HFFc6 (cell line): ENCODE measurements around the gene HCN4. TPM values are rescaled to one million over a fixed set of nuclear protein-coding genes. Genes with fewer than 3 reads are reported as not detected.

Experiments
- DNase-seq: peaks from one replicate; pipeline ENCODE4 v3.0.0-alpha.2; 2018
- H3K27ac Mint-ChIP-seq: 2 replicates; pipeline ENCODE4 v1.8.0; 2020; ENCODE audit warnings: mild to moderate bottlenecking, mixed read lengths
- H3K27me3 Mint-ChIP-seq: 2 replicates; pipeline ENCODE4 v1.8.0; 2021; ENCODE audit warnings: mild to moderate bottlenecking, moderate library complexity, mixed read lengths; ENCODE audit not compliant: insufficient read depth
- H3K36me3 Mint-ChIP-seq: 2 replicates; pipeline ENCODE4 v1.8.0; 2021; ENCODE audit warnings: low read depth, mixed read lengths
- H3K4me1 Mint-ChIP-seq: 2 replicates; pipeline ENCODE4 v1.8.0; 2020; ENCODE audit warnings: low read depth, mixed read lengths
- H3K4me3 Mint-ChIP-seq: 2 replicates; pipeline ENCODE4 v1.8.0; 2020; ENCODE audit warnings: mild to moderate bottlenecking, moderate library complexity, mixed read lengths
- H3K9me3 Mint-ChIP-seq: 2 replicates; pipeline ENCODE4 v1.8.0; 2020; ENCODE audit warnings: mild to moderate bottlenecking, mixed read lengths
- total RNA-seq, 6 experiments: library from RNA; stranded (reverse); fragmentation: NEBNext Ultra II Directional; extraction: Animal tissue kit (Norgen Biotek cat#: 25700); gene quantifications; 2 replicates in 1 of 6; 3 replicates in 5 of 6; pipeline ENCODE4 v1.2.3, GENCODE V29; 2021
- TF ChIP-seq, protein P1 (sequence below): fragments of 200-600 bp; sonication (generic); IDR thresholded peaks from 2 replicates; pipeline ENCODE4 v1.5.0; 2021; ENCODE audit warnings: antibody characterized with exemption, mild to moderate bottlenecking

HCN4 gene
- total RNA-seq, 6 experiments from 2014 or later: not detected

DNA sequence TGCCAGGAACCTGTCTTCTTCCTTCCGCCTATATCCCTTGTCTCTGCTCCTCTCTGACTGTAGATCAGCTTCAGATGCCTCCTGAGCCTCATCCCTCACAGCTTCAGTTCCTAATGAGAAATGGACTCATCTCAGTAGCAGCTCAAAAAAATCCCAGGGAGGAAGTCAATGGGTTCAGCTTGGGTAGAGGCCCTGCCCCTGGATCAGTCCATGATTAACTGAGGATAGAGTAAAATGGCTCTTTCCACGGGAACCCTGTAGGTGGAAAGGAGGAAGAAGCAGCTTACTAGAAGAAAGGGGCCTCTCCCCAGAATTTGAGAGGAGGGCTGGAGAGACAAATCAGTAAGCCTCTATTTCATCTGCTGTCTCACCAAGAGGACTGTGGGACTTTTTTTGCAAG is 26.9 kb upstream of the HCN4 start:
- Mint-ChIP-seq H3K4me3 (no peak overlapping the region), H3K27ac (no peak overlapping the region), H3K9me3 (no peaks in the 10 kb centered on the region), H3K4me1 (no peaks in the 10 kb centered on the region), H3K36me3 (no peaks in the 10 kb centered on the region), H3K27me3 (peaks cover 23% of the 10 kb centered on the region)
- TF ChIP-seq, protein P1, sequence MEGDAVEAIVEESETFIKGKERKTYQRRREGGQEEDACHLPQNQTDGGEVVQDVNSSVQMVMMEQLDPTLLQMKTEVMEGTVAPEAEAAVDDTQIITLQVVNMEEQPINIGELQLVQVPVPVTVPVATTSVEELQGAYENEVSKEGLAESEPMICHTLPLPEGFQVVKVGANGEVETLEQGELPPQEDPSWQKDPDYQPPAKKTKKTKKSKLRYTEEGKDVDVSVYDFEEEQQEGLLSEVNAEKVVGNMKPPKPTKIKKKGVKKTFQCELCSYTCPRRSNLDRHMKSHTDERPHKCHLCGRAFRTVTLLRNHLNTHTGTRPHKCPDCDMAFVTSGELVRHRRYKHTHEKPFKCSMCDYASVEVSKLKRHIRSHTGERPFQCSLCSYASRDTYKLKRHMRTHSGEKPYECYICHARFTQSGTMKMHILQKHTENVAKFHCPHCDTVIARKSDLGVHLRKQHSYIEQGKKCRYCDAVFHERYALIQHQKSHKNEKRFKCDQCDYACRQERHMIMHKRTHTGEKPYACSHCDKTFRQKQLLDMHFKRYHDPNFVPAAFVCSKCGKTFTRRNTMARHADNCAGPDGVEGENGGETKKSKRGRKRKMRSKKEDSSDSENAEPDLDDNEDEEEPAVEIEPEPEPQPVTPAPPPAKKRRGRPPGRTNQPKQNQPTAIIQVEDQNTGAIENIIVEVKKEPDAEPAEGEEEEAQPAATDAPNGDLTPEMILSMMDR: no peak
- no peak for DNase-seq

DNA sequence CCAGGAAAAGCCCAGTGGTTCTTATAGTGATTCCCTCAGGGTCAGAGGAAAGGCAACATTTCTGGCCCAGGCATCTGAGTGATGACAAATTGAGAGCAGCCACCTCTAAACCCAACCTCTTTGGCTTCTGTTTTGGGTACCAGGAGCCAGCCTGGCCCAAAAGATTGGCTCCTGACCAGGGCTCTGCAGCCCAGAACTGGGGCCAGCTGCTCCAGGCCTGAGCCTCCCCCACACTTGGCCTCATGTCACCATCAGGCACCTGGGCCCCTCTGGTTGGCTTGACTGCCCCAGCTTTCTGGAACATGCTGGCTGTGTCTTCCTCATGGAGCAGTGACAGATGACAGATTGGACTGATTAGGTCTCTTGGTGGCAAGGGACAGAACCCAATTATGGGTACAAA is 26.0 kb upstream of the HCN4 start:
- Mint-ChIP-seq H3K27me3 (peaks cover 24% of the 10 kb centered on the region), H3K36me3 (no peaks in the 10 kb centered on the region), H3K4me1 (no peaks in the 10 kb centered on the region), H3K9me3 (no peaks in the 10 kb centered on the region), H3K4me3 (no peak overlapping the region), H3K27ac (no peak overlapping the region)
- DNase-seq: no peak
- TF ChIP-seq, protein P1: no peak

DNA sequence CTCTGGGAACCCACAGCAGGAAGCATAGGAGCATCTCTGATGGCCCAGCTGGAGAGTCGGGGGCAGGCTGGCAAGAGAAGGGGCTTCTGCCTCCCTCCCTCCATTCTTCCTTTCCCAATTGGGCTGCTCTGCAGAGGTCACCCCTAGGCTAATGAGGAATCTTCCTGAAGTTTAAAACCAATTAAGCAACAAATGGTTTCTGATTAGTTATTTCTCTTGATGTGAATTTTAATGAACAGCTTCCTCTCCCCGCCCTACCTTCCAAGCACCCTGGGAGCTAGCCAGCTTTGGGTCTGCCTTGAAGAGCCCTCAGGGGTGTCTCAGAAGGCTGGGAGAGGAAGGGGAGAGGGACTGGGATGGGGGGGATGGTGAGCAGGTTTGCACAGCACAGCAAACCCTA is 24.6 kb upstream of the HCN4 start:
- H3K27ac Mint-ChIP-seq: no peak overlapping the region

DNA sequence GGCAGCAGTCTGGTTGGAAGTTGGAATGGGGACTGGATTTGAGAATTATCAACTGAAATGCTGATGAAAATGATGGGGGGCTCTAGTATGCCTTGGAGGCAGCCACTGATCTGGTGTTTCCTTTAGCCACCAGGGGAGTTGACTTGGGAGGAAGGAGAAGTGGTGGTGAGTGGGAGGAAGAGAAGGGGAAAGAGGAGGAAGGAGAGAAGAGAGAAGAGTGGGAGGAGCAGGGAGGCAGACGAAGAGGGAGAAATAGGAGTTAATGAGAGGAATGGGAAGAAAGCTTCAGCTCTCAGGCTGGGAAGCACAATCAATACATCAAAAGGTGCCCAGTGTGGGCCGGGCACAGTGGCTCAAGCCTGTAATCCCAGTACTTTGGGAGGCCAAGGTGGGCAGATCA is 23.3 kb upstream of the HCN4 start:
- TF ChIP-seq, protein P1: no peak
- peaks cover 15% of the 10 kb centered on the region for H3K27me3 Mint-ChIP-seq
- peaks cover 18% of the 10 kb centered on the region for H3K4me1 Mint-ChIP-seq
- no peaks in the 10 kb centered on the region for H3K36me3 Mint-ChIP-seq
- H3K9me3 Mint-ChIP-seq: no peaks in the 10 kb centered on the region; the same call in 1 of the 2 replicates
- no peak overlapping the region for H3K27ac Mint-ChIP-seq
- H3K4me3 Mint-ChIP-seq: no peak overlapping the region
- DNase-seq: no peak

More for the DNA sequence above, 24.6 kb upstream of the HCN4 start:
- H3K27me3 Mint-ChIP-seq: peaks cover 15% of the 10 kb centered on the region
- no peaks in the 10 kb centered on the region; the same call in 1 of the 2 replicates for H3K9me3 Mint-ChIP-seq
- H3K36me3 Mint-ChIP-seq: no peaks in the 10 kb centered on the region
- H3K4me1 Mint-ChIP-seq: peaks cover 5% of the 10 kb centered on the region
- TF ChIP-seq, protein P1: no peak
- no peak for DNase-seq
- no peak overlapping the region for H3K4me3 Mint-ChIP-seq

DNA sequence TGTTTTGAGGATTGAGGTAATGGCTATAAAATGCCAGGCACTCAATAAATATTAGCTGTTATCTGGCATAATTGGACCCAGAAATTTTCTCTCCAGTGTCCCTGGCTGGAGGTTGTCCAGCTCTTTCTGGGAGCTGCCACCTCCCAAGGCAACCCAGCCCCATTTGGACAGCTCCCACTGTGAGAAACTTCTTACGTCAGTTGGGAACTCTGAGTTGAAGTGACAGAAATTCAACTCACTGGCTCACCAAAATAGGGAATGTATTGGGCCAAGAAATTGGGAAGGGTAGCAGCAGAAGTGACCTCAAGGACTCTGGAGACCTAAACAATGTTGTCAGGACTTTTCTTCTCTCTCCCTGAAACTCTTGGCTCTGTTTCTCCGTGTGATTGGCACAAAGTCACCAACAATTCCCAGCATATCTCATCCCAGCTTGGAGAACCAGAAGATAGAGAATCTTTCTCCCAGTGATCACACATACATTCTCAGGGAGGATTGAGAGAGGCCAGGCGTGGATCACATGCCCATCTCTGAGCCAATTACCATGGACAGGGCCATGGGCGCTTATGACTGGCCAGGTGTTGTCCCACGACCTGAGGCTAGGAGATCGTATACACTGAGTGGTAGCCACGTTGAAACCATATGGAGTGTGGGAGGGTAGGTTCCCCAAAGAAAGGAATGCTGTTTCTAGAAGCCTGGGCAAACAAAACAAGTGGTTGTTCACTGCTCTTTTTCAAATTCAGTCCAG is 22.5 kb upstream of the HCN4 start:
- Mint-ChIP-seq H3K4me1 (peaks cover 18% of the 10 kb centered on the region), H3K27me3 (peaks cover 15% of the 10 kb centered on the region), H3K4me3 (no peak overlapping the region), H3K36me3 (no peaks in the 10 kb centered on the region), H3K9me3 (no peaks in the 10 kb centered on the region; the same call in 1 of the 2 replicates), H3K27ac (no peak overlapping the region)
- no peak for DNase-seq
- TF ChIP-seq, protein P1: no peak
